Inflammatory macrophage (primary cell): ENCODE measurements around the gene PTGS2.

Experiments used
- DNase-seq, 2 donors: peaks; one replicate each; pipeline ENCODE4 v3.0.0-alpha.2; 2020 to 2022
- total RNA-seq, 18 experiments: gene quantifications; one replicate each; lab custom pipeline; 2026; ENCODE audit warnings: mixed read lengths in 6 of 18, inconsistent platforms in 2 of 18; lab: John Stamatoyannopoulos, UW

The PTGS2 gene
- total RNA-seq = 5.3 to 8,721 (median 35.2) reads per million in 18 experiments

- peak; percentile 89 to 92 for DNase-seq
Measured at GRCh38 chr1:186680245-186681061, at the start of gene PTGS2. Gene PTGS2, minus strand, starts transcription at chr1:186680423. Its CDS starts 133 bp downstream, at chr1:186680290.

GRCh38 chr1:186722711-186723309, 42.6 kb upstream of the PTGS2 start:
- DNase-seq = peak; percentile 60 to 65

- DNase-seq = no peak
Measured at GRCh38 chr1:186717286-186717685, 37.1 kb upstream of the PTGS2 start.

- no peak for DNase-seq
Measured at GRCh38 chr1:186715887-186716809, 35.9 kb upstream of the PTGS2 start.

DNA sequence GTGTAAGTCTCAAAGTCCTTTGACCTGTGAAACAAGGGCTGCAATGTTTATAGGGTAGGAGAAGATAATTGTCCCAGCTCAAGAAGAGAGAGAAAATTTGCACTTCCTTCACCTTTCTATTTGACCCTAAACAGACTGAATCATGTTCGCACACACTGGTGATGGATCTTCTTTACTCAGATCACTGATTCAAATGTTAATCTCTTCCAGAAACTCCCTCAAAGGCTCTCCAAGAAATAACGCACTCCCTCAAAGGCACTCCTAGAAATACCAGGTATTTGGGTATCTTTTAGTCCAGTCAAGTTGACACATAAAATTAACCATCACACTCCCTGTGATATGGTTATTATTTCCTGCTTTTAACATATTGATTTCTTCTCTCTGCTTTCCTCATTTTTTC, 30.5 kb upstream of the PTGS2 start:
- DNase-seq = no peak

DNA sequence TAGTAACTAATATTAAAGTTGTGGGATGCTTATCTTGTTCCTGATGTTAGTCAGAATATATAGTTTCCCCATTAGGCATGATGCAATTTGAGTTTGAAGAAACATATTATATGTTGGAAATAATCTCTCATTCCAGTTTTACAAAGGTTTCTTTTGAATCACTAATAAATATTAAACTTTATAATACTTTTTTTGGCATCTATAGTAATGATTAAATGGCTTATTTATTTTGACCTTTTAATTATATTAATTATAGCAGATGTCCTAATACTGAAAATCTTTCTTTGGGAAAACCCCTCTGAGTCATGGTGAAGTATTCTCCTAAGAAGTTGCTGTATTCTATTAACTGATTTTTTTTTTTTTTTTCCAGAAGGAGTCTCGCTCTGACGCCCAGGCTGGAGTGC, 28.5 kb upstream of the PTGS2 start:
- peak in 1 of 2 donors; percentile 28 for DNase-seq

- DNase-seq = no peak
Measured at GRCh38 chr1:186703209-186703766, 23.1 kb upstream of the PTGS2 start.

GRCh38 chr1:186700722-186701121, 20.5 kb upstream of the PTGS2 start:
- DNase-seq = no peak

DNA sequence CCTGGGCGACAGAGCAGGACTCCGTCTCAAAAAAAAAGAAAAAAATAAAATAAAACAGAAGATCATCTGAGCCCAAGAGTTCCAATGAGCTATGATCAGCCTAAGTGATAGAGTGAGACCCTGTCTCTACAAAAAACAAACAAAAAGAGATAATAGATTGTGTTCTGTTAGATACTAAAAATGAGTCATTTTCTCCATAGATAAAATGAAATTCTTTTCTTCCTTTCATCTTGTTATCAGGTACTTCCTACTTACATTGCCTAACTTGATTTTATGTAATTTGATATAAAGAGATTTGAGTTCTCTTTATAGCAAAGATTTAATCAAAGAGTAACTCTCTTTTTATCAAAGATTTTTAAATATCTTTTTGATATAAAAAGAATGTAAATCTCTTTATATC, 19.3 kb upstream of the PTGS2 start:
- DNase-seq = no peak

- no peak for DNase-seq
Measured at GRCh38 chr1:186689907-186690306, 9.7 kb upstream of the PTGS2 start.

DNA sequence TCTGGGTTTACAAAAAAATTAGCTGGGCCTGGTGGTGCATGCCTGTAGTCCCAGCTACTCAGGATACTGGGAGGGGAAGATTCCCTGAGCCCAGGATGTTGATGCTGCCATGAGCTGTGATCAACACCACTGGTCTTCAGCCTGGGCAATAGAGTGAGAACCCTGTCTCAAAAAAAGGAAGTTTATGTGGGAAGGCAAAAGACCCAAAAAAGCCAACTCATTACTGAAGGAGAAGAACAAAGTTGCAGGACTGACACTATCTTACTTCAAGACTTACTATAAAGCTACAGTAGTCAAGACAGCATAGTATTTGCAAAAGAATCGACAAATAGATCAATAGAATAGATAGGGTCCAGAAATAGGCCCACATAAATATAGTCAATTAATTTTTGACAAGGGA, 9.2 kb upstream of the PTGS2 start:
- DNase-seq = peak; percentile 27 to 46

- DNase-seq = no peak
Measured at GRCh38 chr1:186683652-186684410, 3.6 kb upstream of the PTGS2 start.

- peak; percentile 39 to 57 for DNase-seq
Measured at GRCh38 chr1:186682736-186683135, 2.5 kb upstream of the PTGS2 start.

GRCh38 chr1:186681801-186682200, 1.6 kb upstream of the PTGS2 start:
- no peak for DNase-seq

DNA sequence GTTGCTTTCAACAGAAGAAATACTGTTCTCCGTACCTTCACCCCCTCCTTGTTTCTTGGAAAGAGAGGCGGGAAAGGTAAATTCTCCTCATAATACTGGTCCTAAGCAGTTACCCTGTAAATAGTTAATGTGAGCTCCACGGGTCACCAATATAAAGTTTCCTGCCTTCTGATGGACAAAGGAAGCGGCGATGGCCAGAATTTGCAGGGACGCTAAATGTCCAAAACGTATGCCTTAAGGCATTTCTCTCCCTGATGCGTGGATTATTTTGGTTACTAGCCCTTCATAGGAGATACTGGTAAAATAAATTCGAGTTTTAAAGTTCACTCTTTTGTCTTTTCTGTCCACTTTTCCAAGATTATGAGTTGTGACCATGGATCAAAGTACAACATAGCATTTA, 898 bp upstream of the PTGS2 start:
- DNase-seq = no peak

DNA sequence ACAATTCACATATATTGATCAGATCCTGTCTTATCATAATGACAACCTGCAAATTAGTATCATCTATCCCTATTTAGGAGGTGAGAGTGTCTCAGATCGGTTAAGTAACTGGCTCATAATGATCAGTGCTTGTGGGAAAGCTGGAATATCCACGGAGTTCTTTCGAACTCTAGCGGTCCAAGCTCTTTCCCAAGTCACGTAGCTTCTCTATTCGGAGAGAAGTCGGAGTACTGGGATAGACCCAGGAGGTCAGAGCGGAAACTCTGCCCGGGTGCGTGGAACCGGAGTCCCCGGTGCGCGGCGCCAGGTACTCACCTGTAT, 339 bp downstream of the PTGS2 start:
- no peak for DNase-seq

DNA sequence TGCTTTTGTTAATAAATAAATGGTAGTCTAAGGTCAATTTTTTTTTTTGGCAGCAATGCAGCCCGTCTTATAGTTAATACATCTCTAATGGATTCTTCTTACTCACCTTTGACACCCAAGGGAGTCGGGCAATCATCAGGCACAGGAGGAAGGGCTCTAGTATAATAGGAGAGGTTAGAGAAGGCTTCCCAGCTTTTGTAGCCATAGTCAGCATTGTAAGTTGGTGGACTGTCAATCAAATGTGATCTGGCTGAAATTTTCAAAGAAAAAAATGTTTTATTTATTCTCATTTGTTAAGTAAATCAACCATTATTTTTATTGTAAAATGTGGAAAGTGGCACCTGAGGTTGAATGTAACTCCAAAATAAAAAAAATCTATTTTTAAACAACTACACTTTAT, 2.1 kb downstream of the PTGS2 start:
- DNase-seq = no peak

DNA sequence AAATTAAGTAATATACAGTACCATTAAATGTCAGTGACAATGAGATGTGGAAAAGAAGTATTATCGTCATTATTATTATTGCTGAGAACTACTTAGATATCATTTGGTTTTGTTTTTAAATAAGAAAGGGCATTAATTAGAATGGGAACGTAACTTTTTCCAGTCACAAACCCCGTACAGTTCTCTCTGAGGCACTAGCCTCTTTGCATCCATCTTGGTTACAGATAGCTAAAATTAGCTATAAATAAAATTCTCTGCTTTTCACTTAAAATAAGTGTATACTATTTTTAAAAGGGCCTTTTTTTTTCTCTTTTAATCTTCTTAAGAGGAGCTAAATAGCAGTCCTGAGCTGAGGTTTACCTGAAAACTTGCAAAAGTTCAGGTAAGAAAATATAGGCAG, 7.6 kb downstream of the PTGS2 start:
- DNase-seq = no peak

GRCh38 chr1:186672131-186672530, 8.1 kb downstream of the PTGS2 start:
- no peak for DNase-seq

DNA sequence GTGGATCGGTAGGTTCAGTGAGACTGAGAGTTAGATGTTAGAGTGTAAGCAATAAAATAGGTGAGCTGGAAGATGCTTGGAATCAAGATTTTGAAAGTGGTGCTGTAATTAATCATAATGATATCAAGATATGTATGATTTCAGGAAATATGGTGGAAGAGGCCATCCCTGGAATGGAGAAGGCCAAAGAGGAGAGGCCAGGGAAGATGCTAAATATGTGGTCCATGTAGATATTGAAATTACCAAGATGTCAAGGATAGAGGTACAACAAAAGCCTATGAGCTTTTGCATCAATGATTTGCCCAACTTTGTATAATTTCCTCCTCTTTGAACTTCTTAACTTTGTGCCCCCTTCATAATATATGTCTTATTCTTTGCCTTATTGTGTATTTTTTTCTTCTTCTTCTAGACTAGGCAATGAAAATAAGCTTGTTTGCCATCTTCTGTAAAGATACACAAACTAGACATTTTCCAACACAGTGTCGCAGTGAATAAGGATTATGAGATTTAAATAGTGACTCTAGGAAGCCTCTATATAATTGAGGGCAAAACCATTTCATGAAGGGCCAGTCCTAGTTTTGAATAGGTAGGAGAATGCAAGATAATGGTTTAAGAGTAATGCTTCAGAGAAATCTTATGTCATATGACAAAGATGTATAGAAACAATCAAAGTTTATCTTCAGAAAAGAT, 8.9 kb downstream of the PTGS2 start:
- no peak for DNase-seq

DNA sequence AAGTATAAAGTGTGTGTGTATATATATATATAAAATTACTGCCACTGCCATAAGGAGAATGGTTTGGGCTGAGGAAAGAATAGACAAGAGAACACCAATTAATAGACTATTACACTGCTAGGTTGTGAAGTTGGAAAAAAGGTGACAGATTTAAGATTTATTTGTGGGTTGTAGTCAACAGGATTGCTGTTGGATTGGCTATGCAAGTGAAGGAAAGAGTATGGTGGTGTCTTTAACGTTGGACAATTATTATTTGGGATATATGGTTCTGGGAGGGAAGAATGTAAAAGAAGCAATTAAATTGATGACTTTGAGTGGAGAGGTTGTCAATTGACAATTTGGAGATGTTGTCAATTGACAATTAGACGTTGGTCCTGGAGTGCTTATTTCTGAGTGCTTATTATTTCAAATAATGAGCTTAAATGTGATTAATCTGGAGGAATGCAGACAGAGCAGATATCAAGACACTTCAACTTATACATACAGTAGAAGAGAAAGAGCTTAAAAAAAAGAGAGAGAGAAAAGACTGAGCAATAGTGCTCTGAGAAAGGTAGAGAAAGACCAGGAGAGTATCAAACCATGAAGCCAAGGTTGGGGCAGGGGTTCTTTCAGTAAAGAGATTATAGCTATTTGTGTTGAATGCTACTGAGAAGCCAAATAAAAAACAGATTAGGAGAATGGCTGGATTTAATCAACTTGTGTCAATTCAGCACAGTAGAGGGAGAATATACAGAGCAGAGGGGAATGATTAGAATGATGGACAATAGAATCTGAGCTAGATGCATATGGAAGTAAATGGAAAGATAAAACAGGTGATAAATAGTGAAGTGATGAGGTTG, 9.7 kb downstream of the PTGS2 start:
- DNase-seq = no peak
